ENCODE data around the gene FABP7. TPM values are rescaled to one million over a fixed set of nuclear protein-coding genes. Genes with fewer than 3 reads are reported as not detected.
A peak's percentile ranks its signal among the peaks of the same experiment; 100 is the strongest.

The FABP7 gene
- total and polyA plus RNA-seq, 2 of the 13 experiments (the other 11 are each of a cell fraction or from before 2014, with no cell fraction given), result not detected

DNA sequence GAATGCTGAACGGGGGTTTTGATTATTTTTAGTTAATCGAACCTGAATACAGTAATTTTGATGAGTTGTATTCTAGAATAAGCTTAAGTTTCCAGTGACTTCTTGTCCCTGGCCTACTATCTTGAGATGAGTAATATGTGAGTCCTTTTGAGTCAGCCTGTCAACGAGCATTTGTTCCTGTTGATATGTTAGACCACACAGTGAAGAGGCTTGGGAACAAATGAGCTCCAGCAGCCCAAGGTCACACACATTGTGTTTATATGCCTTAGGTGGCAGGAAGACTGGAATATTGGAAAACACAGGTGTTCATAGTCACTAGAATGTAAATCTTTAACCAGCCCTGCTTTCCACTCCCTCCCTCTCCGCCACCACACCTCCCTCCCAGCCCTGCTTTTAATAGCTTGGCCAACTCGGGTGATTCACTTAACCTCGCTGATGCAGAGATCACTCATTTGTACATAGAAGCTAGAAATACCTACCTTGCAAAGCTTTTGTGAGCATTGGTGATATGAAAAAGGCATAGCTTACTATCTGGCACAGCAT lies 18.7 kb downstream of the FABP7 start (continued):
- TF ChIP-seq SETDB1 (CRISPR knock-in tag; IDR thresholded peaks at IDR 0.05; ENCODE audit: borderline replicate concordance) (no peak), ZKSCAN8 (CRISPR knock-in tag; IDR thresholded peaks at IDR 0.05; ENCODE audit: borderline replicate concordance) (peak; percentile 74; the same call in 1 of the 2 replicates), ZNF878 (CRISPR knock-in tag; IDR thresholded peaks at IDR 0.05) (peak; percentile 83; the same call in 1 of the 2 replicates), MZF1 (CRISPR knock-in tag; IDR thresholded peaks at IDR 0.05; ENCODE audit: borderline replicate concordance) (no peak), ZNF136 (CRISPR knock-in tag; IDR thresholded peaks at IDR 0.05; ENCODE audit: low read depth) (no peak), NFKB2 (CRISPR knock-in tag; IDR thresholded peaks at IDR 0.05; ENCODE audit: borderline replicate concordance) (no peak), ZNF543 (CRISPR knock-in tag; IDR thresholded peaks at IDR 0.05) (0 out of 2 replicates have a peak, but pooled peaks have one; percentile 62), ZNF34 (CRISPR knock-in tag; IDR thresholded peaks at IDR 0.05; ENCODE audit: borderline replicate concordance) (no peak), MAFG (CRISPR knock-in tag; IDR thresholded peaks at IDR 0.05) (no peak), RFXAP (CRISPR knock-in tag; IDR thresholded peaks at IDR 0.05; ENCODE audit: borderline replicate concordance) (no peak; the same call in 1 of the 2 replicates), ZFY (CRISPR knock-in tag; IDR thresholded peaks at IDR 0.05) (peak; percentile 27; the same call in 1 of the 2 replicates), ZNF83 (CRISPR knock-in tag; IDR thresholded peaks at IDR 0.05; ENCODE audit: borderline replicate concordance) (no peak), KLF6 (CRISPR knock-in tag; IDR thresholded peaks at IDR 0.05) (no peak), EEA1 (CRISPR knock-in tag; IDR thresholded peaks at IDR 0.05; ENCODE audit: borderline replicate concordance) (no peak), TOE1 (CRISPR knock-in tag; IDR thresholded peaks at IDR 0.05) (peak; percentile 77; the same call in 1 of the 2 replicates)
- TF ChIP-seq, protein P1, sequence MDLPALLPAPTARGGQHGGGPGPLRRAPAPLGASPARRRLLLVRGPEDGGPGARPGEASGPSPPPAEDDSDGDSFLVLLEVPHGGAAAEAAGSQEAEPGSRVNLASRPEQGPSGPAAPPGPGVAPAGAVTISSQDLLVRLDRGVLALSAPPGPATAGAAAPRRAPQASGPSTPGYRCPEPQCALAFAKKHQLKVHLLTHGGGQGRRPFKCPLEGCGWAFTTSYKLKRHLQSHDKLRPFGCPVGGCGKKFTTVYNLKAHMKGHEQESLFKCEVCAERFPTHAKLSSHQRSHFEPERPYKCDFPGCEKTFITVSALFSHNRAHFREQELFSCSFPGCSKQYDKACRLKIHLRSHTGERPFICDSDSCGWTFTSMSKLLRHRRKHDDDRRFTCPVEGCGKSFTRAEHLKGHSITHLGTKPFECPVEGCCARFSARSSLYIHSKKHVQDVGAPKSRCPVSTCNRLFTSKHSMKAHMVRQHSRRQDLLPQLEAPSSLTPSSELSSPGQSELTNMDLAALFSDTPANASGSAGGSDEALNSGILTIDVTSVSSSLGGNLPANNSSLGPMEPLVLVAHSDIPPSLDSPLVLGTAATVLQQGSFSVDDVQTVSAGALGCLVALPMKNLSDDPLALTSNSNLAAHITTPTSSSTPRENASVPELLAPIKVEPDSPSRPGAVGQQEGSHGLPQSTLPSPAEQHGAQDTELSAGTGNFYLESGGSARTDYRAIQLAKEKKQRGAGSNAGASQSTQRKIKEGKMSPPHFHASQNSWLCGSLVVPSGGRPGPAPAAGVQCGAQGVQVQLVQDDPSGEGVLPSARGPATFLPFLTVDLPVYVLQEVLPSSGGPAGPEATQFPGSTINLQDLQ (CRISPR knock-in tag; IDR thresholded peaks at IDR 0.05), result no peak
- TF ChIP-seq, protein P2, sequence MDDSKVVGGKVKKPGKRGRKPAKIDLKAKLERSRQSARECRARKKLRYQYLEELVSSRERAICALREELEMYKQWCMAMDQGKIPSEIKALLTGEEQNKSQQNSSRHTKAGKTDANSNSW (CRISPR knock-in tag; IDR thresholded peaks at IDR 0.05; ENCODE audit: borderline replicate concordance), result no peak
- TF ChIP-seq, protein P3, sequence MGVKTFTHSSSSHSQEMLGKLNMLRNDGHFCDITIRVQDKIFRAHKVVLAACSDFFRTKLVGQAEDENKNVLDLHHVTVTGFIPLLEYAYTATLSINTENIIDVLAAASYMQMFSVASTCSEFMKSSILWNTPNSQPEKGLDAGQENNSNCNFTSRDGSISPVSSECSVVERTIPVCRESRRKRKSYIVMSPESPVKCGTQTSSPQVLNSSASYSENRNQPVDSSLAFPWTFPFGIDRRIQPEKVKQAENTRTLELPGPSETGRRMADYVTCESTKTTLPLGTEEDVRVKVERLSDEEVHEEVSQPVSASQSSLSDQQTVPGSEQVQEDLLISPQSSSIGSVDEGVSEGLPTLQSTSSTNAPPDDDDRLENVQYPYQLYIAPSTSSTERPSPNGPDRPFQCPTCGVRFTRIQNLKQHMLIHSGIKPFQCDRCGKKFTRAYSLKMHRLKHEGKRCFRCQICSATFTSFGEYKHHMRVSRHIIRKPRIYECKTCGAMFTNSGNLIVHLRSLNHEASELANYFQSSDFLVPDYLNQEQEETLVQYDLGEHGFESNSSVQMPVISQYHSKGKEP (CRISPR knock-in tag; IDR thresholded peaks at IDR 0.05), result no peak
- TF ChIP-seq, protein P4, sequence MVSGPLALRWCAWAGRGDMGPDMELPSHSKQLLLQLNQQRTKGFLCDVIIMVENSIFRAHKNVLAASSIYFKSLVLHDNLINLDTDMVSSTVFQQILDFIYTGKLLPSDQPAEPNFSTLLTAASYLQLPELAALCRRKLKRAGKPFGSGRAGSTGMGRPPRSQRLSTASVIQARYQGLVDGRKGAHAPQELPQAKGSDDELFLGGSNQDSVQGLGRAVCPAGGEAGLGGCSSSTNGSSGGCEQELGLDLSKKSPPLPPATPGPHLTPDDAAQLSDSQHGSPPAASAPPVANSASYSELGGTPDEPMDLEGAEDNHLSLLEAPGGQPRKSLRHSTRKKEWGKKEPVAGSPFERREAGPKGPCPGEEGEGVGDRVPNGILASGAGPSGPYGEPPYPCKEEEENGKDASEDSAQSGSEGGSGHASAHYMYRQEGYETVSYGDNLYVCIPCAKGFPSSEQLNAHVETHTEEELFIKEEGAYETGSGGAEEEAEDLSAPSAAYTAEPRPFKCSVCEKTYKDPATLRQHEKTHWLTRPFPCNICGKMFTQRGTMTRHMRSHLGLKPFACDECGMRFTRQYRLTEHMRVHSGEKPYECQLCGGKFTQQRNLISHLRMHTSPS (CRISPR knock-in tag; IDR thresholded peaks at IDR 0.05; ENCODE audit: low read depth), result no peak
- TF ChIP-seq, protein P5, sequence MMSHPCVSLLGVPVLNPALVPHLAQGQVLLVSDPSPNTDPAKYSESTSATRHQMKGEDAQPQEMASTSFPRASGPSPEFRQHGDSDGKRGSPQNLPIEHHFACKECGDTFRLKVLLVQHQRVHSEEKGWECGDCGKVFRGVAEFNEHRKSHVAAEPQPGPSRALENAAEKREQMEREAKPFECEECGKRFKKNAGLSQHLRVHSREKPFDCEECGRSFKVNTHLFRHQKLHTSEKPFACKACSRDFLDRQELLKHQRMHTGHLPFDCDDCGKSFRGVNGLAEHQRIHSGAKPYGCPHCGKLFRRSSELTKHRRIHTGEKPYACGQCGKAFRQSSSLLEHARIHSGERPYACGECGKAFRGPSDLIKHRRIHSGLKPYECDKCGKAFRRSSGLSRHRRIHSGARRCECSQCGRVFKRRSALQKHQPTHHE (CRISPR knock-in tag; IDR thresholded peaks at IDR 0.05; ENCODE audit: borderline replicate concordance), result no peak
- TF ChIP-seq, protein P6, sequence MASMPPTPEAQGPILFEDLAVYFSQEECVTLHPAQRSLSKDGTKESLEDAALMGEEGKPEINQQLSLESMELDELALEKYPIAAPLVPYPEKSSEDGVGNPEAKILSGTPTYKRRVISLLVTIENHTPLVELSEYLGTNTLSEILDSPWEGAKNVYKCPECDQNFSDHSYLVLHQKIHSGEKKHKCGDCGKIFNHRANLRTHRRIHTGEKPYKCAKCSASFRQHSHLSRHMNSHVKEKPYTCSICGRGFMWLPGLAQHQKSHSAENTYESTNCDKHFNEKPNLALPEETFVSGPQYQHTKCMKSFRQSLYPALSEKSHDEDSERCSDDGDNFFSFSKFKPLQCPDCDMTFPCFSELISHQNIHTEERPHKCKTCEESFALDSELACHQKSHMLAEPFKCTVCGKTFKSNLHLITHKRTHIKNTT (CRISPR knock-in tag; IDR thresholded peaks at IDR 0.05), result no peak
